GM18511 (cell line): Measurements from ENCODE around the gene PGBD5.

Source experiments
- ATAC-seq: cut with Tn5 transposase; IDR thresholded peaks from one replicate; pipeline ENCODE4 v1.9.1; 2021; ENCODE audit warnings: mild to moderate bottlenecking, moderate library complexity; ENCODE audit not compliant: unreplicated experiment

Gene PGBD5

DNA sequence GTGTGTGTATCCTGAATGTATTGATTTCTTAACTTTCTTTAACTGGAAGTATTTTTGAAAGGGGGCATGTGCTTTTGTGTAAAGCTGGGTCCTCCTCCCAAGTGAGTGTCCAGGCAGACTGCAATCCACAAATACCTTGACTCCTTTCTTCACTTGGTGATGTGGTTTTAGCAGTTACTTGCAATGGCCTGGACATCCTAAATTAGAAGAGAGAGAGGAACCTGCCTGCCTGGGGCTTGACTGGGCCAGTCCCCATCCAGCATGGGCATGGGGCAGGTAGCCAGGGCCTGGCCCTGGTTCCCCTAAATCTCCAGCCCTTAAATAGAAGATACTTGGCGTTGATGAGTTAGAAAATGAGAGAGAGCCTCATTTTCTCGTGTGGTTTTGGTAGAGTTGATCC, 159.7 kb downstream of the PGBD5 start:
- ATAC-seq: no peak

DNA sequence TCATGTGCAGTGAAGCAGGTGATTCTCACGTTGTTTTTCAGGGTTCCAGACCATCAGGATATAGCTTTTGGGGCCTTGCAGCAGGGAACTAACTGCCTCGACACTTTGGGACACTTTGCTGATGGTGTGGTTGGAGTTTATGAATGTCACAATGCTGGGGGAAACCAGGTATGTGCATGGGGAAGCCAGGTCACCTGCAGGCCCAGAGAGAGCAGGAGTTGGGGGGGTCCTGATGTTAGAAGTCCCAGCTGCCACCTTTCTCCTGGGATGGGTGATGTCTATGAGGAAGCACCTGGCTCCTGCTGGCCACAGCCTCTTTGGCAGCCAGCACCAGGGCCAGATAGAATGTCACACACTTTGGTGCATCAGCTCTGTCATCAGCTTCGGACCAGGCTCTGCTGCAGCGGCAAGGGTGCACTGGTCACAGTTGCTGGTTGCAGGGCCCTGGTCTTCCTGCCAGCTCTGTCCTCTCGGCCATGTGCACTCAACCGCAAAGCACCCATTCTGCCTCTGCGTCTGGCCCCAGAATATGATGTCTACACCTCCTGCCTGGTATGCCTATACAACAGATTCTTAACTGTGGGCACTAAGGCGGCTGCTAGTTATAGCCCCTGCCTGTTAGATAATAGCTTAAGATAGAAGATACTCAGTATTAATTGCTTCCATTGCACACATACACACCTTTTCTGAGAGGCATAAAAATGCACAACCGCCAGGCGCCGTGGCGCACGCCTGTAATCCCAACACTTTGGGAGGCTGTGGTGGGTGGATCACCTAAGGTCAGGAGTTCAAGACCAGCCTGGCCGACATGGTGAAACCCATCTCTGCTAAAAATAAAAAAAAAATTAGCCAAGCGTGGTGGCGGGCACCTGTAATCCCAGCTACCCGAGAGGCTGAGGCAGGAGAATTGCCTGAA, 160.7 kb downstream of the PGBD5 start:
- ATAC-seq: no peak
